Measurements from ENCODE around the gene ADAMTS12.

GRCh38 chr5:33816791-33817190 lies 75.0 kb downstream of the ADAMTS12 start:
- TF ChIP-seq CTCF (IDR thresholded peaks at IDR 0.05 in 4 of 5, conservative IDR thresholded peaks at IDR 0.05 in 1 of 5) (no peak), POLR2A (IDR thresholded peaks at IDR 0.05) (no peak)
